ENCODE results near the gene MYADM. TPM values are rescaled to one million over a fixed set of nuclear protein-coding genes. Genes with fewer than 3 reads are reported as not detected.

Gene MYADM
- total RNA-seq, 3 donors from 2014 or later = 30.2 to 54.6 (median 41.9) TPM

DNA sequence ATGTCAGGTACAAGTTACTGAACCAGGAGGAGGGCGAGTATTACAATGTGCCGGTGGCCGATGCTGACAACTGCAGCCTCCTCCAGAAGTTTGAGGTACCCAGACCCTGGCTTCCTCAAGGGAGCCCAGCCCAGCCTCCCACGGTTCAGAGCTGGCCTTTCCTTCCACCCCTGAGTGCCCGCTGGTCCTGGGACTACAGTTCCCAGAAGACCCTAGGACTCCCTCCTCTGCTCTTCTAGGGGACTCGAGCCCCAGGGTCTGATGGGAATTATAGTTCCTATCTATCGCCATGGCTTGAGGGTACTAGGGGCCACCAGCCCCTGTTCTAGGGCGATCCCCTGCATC, 25.3 kb downstream of the MYADM start:
- Histone ChIP-seq H3K27me3 (peaks cover 0 to 57% of the 10 kb centered on the region in 2 donors), H3K36me3 (no peaks in the 10 kb centered on the region), H3K4me3 (no peak overlapping the region), H3K9me3 (no peaks in the 10 kb centered on the region), H3K27ac (no peak overlapping the region), H3K4me1 (no peaks in the 10 kb centered on the region)
- DNase-seq (ENCODE audit: low spot score in 2 of 2) = no peak
- intact Hi-C loops (cut with DNase I; ENCODE audit: low total_unique reads) = no loop called here
- TF ChIP-seq POLR2A (IDR thresholded peaks at IDR 0.05) = no peak
- TF ChIP-seq POLR2AphosphoS5 (IDR thresholded peaks at IDR 0.05) = no peak
- TF ChIP-seq, protein P1, sequence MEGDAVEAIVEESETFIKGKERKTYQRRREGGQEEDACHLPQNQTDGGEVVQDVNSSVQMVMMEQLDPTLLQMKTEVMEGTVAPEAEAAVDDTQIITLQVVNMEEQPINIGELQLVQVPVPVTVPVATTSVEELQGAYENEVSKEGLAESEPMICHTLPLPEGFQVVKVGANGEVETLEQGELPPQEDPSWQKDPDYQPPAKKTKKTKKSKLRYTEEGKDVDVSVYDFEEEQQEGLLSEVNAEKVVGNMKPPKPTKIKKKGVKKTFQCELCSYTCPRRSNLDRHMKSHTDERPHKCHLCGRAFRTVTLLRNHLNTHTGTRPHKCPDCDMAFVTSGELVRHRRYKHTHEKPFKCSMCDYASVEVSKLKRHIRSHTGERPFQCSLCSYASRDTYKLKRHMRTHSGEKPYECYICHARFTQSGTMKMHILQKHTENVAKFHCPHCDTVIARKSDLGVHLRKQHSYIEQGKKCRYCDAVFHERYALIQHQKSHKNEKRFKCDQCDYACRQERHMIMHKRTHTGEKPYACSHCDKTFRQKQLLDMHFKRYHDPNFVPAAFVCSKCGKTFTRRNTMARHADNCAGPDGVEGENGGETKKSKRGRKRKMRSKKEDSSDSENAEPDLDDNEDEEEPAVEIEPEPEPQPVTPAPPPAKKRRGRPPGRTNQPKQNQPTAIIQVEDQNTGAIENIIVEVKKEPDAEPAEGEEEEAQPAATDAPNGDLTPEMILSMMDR (IDR thresholded peaks at IDR 0.05) = no peak

DNA sequence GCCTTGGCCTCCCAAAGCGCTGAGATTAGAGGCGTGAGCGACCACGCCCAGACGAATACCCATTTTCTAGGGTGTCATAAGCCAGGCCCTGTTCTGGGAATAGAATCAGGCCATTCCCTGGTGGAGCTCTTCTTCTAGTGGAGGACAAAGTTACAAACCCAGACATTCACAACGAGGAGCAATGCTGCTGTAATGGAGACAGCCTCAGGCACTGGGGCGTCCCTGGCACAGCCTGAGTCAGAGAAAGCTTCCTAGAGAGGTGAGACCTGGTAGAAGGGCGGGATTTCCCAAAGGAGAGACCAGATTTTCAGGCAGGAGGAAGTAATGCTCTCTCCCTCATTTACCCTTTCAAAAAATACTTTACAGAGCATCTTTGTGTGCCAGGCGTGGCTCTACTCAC, 27.0 kb downstream of the MYADM start:
- H3K27me3 ChIP-seq = peaks cover 3 to 68% of the 10 kb centered on the region in 2 donors
- DNase-seq (ENCODE audit: low spot score in 2 of 2) = no peak
- no peaks in the 10 kb centered on the region for H3K36me3 ChIP-seq
- H3K9me3 ChIP-seq = no peaks in the 10 kb centered on the region
- intact Hi-C loops (cut with DNase I; ENCODE audit: low total_unique reads) = no loop called here
- H3K27ac ChIP-seq = no peak overlapping the region
- no peak overlapping the region for H3K4me3 ChIP-seq
- no peaks in the 10 kb centered on the region for H3K4me1 ChIP-seq
- TF ChIP-seq POLR2AphosphoS5 (IDR thresholded peaks at IDR 0.05) (no peak), POLR2A (IDR thresholded peaks at IDR 0.05) (no peak)
- TF ChIP-seq, protein P1 (IDR thresholded peaks at IDR 0.05) = no peak

DNA sequence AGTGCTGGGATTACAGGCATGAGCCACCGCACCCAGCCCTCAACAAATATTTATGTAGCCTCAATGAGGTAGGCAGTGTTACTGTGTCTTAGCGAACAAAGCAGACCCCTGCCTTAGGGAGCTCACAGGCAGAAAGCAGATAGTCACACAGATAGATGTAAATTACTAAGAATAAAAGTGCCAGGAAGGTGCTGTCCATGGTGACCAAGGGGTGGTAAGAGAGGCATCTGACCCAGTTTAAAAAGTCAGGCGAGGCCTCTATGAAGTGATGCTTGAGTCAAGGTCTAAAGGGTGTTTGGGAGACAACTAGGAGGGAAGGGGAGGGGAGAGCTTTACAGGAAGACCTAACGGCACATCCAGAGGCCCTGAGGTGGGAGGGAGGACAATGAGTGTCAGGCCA, 29.0 kb downstream of the MYADM start:
- no peak for DNase-seq (ENCODE audit: low spot score in 2 of 2)
- Histone ChIP-seq H3K4me3 (no peak overlapping the region), H3K36me3 (no peaks in the 10 kb centered on the region), H3K4me1 (no peaks in the 10 kb centered on the region), H3K27ac (no peak overlapping the region), H3K27me3 (peaks cover 3 to 71% of the 10 kb centered on the region in 2 donors), H3K9me3 (no peaks in the 10 kb centered on the region)
- TF ChIP-seq, protein P1 (IDR thresholded peaks at IDR 0.05) = no peak
- TF ChIP-seq POLR2AphosphoS5 (IDR thresholded peaks at IDR 0.05) (no peak), POLR2A (IDR thresholded peaks at IDR 0.05) (no peak)
- intact Hi-C loops (cut with DNase I; ENCODE audit: low total_unique reads) = no loop called here

DNA sequence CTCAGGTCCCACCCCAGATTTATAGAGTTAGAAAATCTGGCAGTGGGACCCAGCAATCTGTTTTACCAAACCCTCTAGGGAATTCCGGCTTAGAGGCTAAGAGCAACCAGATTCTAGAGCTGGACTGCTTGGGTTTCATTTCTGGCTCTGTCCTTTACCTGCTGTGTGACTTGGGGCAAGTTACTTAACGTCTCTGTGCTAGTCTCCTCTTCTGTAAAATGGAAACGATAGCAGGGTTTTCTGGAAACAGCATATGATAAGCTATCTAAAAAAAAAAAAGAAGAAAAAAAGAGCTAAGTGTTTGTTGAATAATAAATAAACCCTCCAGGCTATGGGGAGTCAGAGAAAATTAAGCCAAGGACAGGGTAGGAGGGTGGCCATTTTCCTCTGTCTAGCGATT, 29.8 kb downstream of the MYADM start:
- intact Hi-C loops (cut with DNase I; ENCODE audit: low total_unique reads) = no loop called here
- H3K9me3 ChIP-seq = no peaks in the 10 kb centered on the region
- H3K36me3 ChIP-seq = no peaks in the 10 kb centered on the region
- no peak overlapping the region for H3K4me3 ChIP-seq
- no peak overlapping the region for H3K27ac ChIP-seq
- TF ChIP-seq, protein P1 (IDR thresholded peaks at IDR 0.05) = no peak
- TF ChIP-seq POLR2A (IDR thresholded peaks at IDR 0.05) (no peak), POLR2AphosphoS5 (IDR thresholded peaks at IDR 0.05) (no peak)
- DNase-seq (ENCODE audit: low spot score in 2 of 2) = no peak
- H3K27me3 ChIP-seq = peaks cover 3 to 63% of the 10 kb centered on the region in 2 donors
- no peaks in the 10 kb centered on the region for H3K4me1 ChIP-seq

DNA sequence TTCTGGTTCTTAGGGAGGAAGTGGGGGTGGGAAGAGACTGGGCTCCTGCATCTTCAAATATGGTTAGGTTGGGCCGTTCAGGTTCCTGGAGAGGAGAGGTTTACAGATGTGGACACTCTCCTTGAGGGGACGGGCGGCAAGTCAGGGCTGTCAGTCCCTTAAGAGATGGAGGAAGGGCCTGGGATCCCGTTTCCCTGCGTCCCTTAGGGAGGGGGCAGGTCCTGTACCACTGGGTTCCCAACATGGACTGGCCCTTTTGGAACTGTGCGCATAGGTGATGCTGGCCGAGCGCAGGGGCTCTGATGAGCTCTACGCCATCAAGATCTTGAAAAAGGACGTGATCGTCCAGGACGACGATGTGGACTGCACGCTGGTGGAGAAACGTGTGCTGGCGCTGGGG, 30.5 kb downstream of the MYADM start:
- Histone ChIP-seq H3K27ac (no peak overlapping the region), H3K4me1 (no peaks in the 10 kb centered on the region), H3K9me3 (no peaks in the 10 kb centered on the region), H3K27me3 (peaks cover 3 to 59% of the 10 kb centered on the region in 2 donors), H3K36me3 (no peaks in the 10 kb centered on the region), H3K4me3 (no peak overlapping the region)
- no peak for TF ChIP-seq POLR2A (IDR thresholded peaks at IDR 0.05)
- TF ChIP-seq, protein P1 (IDR thresholded peaks at IDR 0.05) = no peak
- no peak for TF ChIP-seq POLR2AphosphoS5 (IDR thresholded peaks at IDR 0.05)
- intact Hi-C loops (cut with DNase I; ENCODE audit: low total_unique reads) = no loop called here
- no peak for DNase-seq (ENCODE audit: low spot score in 2 of 2)

Data from breast epithelium (tissue), 4 donors.